Testis (tissue), 3 donors: ENCODE data around the gene KCNC3. TPM values are rescaled to one million over a fixed set of nuclear protein-coding genes. Genes with fewer than 3 reads are reported as not detected.

Experiments
- DNase-seq: peaks from one replicate; pipeline ENCODE4 v3.0.0-alpha.2; 2019
- H3K27ac ChIP-seq, 2 donors: fragments of 200-600 bp; sonication (generic); one replicate each; pipeline ENCODE4 v1.5.1; 2019
- H3K27me3 ChIP-seq: fragments of 200-600 bp; sonication (generic); one replicate; pipeline ENCODE4 v1.5.1; 2019
- H3K36me3 ChIP-seq: fragments of 200-600 bp; sonication (generic); one replicate; pipeline ENCODE4 v1.5.1; 2017; ENCODE audit warnings: low read depth; ENCODE audit errors: missing control alignments
- H3K4me1 ChIP-seq: fragments of 200-600 bp; sonication (generic); one replicate; pipeline ENCODE4 v1.5.1; 2019
- H3K4me3 ChIP-seq, 2 donors: fragments of 200-600 bp; sonication (generic); one replicate each; pipeline ENCODE4 v1.5.1; 2017 to 2019
- H3K9me3 ChIP-seq: fragments of 200-600 bp; sonication (generic); one replicate; pipeline ENCODE4 v1.5.1; 2017
- POLR2A ChIP-seq: fragments of 450-650 bp; IDR thresholded peaks from one replicate; pipeline ENCODE4 v1.6.1; 2017; ENCODE audit warnings: antibody characterized with exemption, mild to moderate bottlenecking, moderate library complexity
- WGBS, 2 donors: methylation state at CpG; one replicate each; pipeline ENCODE4 v1.1.5; 2018; 5-methylcytosine and 5-hydroxymethylcytosine counted together
- intact Hi-C: fragments of 100-400 bp; cut with DNase I; formaldehyde crosslinking; loops from one replicate; pipeline ENCODE4 v1.15.1; 2023; ENCODE audit warnings: low total_unique reads
- polyA plus RNA-seq: library from polyadenylated mRNA; stranded (reverse); fragments of 350-450 nt; fragmentation: Illumina TruSeq; extraction: RNeasy Lipid Tissue Mini Kit (QIAGEN cat#74804); gene quantifications from one replicate; pipeline ENCODE4 v1.2.3, GENCODE V29; 2014; ENCODE audit warnings: low read depth, low replicate concordance; ENCODE audit not compliant: insufficient read depth
- total RNA-seq, 2 donors: library from RNA; depleted of rRNA; stranded (reverse); fragments of >200 nt; gene quantifications; one replicate each; pipeline ENCODE4 v1.2.3, GENCODE V29; 2016
- TF ChIP-seq, protein P1 (sequence below), 3 experiments: fragments of 450-650 bp in 2 of 3; fragments of 200-600 bp in 1 of 3; sonication (generic) in 1 of 3; IDR thresholded peaks; one replicate each; pipeline ENCODE4 v1.5.1; 2016 to 2019; ENCODE audit warnings: antibody characterized with exemption in 3 of 3, mild to moderate bottlenecking in 2 of 3, moderate library complexity in 1 of 3

KCNC3 gene
- total and polyA plus RNA-seq, 3 donors from 2014 or later, result 6.9 to 16.0 (median 7.7) TPM

DNA sequence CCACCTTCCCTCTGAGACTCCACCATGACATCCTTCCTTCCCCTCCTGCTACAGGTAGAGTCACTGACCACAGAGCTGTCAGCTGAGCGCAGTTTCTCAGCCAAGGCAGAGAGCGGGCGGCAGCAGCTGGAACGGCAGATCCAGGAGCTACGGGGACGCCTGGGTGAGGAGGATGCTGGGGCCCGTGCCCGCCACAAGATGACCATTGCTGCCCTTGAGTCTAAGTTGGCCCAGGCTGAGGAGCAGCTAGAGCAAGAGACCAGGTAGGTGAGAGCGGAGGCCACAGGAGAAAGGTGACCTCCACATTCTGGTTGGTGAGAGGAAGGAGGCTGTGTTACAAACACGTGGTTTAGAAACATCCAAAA is 27.6 kb downstream of the KCNC3 start:
- Histone ChIP-seq H3K36me3 (no peaks in the 10 kb centered on the region), H3K27ac (no peak overlapping the region), H3K27me3 (no peaks in the 10 kb centered on the region), H3K4me3 (no peak overlapping the region), H3K9me3 (no peaks in the 10 kb centered on the region), H3K4me1 (no peaks in the 10 kb centered on the region)
- DNase-seq, result no peak
- intact Hi-C loops, result no loop called here
- TF ChIP-seq POLR2A, result no peak
- TF ChIP-seq, protein P1, sequence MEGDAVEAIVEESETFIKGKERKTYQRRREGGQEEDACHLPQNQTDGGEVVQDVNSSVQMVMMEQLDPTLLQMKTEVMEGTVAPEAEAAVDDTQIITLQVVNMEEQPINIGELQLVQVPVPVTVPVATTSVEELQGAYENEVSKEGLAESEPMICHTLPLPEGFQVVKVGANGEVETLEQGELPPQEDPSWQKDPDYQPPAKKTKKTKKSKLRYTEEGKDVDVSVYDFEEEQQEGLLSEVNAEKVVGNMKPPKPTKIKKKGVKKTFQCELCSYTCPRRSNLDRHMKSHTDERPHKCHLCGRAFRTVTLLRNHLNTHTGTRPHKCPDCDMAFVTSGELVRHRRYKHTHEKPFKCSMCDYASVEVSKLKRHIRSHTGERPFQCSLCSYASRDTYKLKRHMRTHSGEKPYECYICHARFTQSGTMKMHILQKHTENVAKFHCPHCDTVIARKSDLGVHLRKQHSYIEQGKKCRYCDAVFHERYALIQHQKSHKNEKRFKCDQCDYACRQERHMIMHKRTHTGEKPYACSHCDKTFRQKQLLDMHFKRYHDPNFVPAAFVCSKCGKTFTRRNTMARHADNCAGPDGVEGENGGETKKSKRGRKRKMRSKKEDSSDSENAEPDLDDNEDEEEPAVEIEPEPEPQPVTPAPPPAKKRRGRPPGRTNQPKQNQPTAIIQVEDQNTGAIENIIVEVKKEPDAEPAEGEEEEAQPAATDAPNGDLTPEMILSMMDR (IDR thresholded peaks at IDR 0.05), result no peak
- WGBS, 2 donors, result 86 to 88% methylated on average over 10 of the region's 10 CpGs

DNA sequence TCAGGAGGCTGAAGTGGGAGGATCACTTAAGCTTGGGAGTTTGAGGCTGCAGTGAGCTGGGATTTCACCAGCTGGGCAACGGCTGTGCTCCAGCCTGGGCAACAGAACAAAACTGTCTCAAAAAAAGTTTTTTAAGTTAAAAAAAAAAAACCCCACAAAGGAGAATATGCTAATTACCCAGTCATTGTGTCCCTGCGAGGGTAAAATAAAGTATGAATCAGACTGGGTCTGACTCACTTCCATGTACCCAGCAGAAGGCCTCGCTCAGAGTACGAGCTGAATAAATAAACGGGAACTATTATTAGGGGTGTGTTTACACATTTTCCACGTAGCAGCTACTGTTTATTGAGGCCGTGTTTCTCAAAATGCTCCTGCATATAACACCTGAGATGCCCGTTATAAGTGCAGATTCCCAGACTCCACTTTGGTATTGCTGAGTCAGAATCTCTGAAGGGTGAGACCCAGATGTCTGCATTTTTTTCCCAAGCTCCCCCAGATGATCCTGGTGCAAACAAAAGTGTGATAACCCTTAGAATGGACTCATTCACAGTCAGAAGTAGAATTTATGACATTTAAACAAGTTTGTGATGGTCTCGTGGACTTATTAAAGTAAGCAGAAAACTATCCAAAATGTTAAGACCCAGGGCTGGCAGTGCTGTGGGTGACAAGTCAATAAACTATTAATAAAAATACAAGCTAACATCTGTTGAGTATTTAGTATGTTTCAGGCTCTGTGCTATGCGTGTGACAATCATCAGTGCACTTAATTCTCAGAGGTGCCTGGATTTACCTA is 28.2 kb downstream of the KCNC3 start:
- intact Hi-C loops, result no loop called here
- no peak overlapping the region for H3K27ac ChIP-seq
- no peak for DNase-seq
- H3K9me3 ChIP-seq, result no peaks in the 10 kb centered on the region
- WGBS, 2 donors, result 72 to 80% methylated on average over 10 of the region's 10 CpGs
- H3K4me1 ChIP-seq, result no peaks in the 10 kb centered on the region
- no peaks in the 10 kb centered on the region for H3K27me3 ChIP-seq
- no peak overlapping the region for H3K4me3 ChIP-seq
- no peak for TF ChIP-seq POLR2A
- TF ChIP-seq, protein P1 (IDR thresholded peaks at IDR 0.05), result no peak
- no peaks in the 10 kb centered on the region for H3K36me3 ChIP-seq

DNA sequence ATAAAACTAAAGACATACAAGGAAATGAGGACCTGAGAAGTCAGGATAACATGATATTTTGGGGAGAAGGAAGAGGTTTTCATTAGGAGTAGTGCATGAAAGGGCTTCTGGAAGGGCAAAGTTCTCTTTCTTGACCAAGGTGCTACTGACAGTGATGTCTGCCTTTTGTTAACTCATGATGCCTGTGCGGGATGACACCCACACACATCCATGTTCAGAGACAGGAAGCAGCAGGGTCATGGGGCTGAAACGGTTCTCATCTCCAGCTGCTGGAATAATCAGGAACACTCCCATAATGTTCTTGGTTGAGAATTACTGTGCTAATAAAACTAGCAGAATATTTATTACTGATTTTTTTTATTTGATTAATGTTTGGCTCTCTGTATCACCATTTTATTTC is 29.1 kb downstream of the KCNC3 start:
- no peaks in the 10 kb centered on the region for H3K4me1 ChIP-seq
- H3K27me3 ChIP-seq, result no peaks in the 10 kb centered on the region
- no peak for DNase-seq
- H3K36me3 ChIP-seq, result no peaks in the 10 kb centered on the region
- WGBS, 2 donors, result 48 to 55% methylated on average over 2 of the region's 2 CpGs
- no peaks in the 10 kb centered on the region for H3K9me3 ChIP-seq
- H3K27ac ChIP-seq, result no peak overlapping the region
- TF ChIP-seq, protein P1 (IDR thresholded peaks at IDR 0.05), result no peak
- TF ChIP-seq POLR2A, result no peak
- H3K4me3 ChIP-seq, result no peak overlapping the region
- intact Hi-C loops, result no loop called here

DNA sequence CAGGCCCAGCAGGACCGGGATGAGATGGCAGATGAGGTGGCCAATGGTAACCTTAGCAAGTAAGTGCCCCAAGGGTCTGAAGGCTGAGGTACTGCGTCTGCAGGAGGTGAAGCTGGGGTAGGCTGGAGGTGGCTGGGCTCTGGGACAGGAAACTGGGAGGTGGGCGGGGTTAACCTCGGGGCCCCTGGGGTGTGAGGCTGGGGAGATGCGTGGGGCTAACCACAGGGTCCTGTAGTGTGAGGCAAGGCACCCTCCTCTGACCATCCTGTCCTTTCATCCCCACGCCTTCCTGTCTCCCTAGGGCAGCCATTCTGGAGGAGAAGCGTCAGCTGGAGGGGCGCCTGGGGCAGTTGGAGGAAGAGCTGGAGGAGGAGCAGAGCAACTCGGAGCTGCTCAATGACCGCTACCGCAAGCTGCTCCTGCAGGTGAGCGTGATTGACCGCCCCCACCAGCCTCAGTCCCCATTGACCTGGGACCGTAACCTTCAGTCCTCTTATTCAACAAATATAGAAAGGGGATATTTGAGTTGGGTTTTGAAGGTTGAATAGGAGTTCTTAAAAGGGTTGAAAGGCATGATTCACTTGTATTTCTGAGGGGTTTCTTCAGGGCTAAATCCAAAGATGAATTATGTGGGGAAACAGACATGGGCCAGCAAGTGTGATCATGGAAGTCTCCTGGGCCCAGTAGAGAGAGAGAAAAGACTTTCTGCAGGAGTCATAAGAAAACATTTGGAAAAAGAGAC is 35.7 kb downstream of the KCNC3 start:
- Histone ChIP-seq H3K36me3 (no peaks in the 10 kb centered on the region), H3K9me3 (no peaks in the 10 kb centered on the region)

More for the DNA sequence above, 35.7 kb downstream of the KCNC3 start:
- WGBS, 2 donors, result 64 to 79% methylated on average over 13 to 14 of the region's 14 CpGs
- DNase-seq, result no peak
- no peak overlapping the region for H3K4me3 ChIP-seq
- intact Hi-C loops, result no loop called here
- no peaks in the 10 kb centered on the region for H3K27me3 ChIP-seq
- H3K27ac ChIP-seq, result no peak overlapping the region
- TF ChIP-seq, protein P1 (IDR thresholded peaks at IDR 0.05), result no peak
- TF ChIP-seq POLR2A, result no peak
- no peaks in the 10 kb centered on the region for H3K4me1 ChIP-seq
